SU-DHL-6 (cell line): Measurements from ENCODE around the gene CDC27.
"Not testable (repeated sequence)": the region's sequence is repeated elsewhere in the genome, so short reads cannot be mapped to it uniquely, and the experiment has no call there.

Source experiments
- H2AFZ ChIP-seq: fragments of 200-600 bp; sonication (generic); 2 replicates; pipeline ENCODE4 v1.6.1; 2014; ENCODE audit warnings: low read depth, mild to moderate bottlenecking, moderate library complexity, mixed read lengths, antibody characterized with exemption, low read length; ENCODE audit not compliant: severe bottlenecking
- H3F3A ChIP-seq: fragments of 200-600 bp; shearing (Covaris generic); 2 replicates; pipeline ENCODE4 v1.6.0; 2016; ENCODE audit warnings: antibody characterized with exemption, mild to moderate bottlenecking; ENCODE audit not compliant: insufficient read depth
- H3K27ac ChIP-seq: fragments of 200-600 bp; sonication (generic); 2 replicates; pipeline ENCODE4 v1.5.1; 2016; ENCODE audit warnings: low read depth, mild to moderate bottlenecking, low read length, moderate library complexity, mixed read lengths
- H3K27me3 ChIP-seq: fragments of 200-600 bp; sonication (generic), shearing (Covaris generic); 2 replicates; pipeline ENCODE4 v1.6.0; 2014; ENCODE audit warnings: mild to moderate bottlenecking, low read length
- H3K36me3 ChIP-seq: fragments of 200-600 bp; sonication (generic); 2 replicates; pipeline ENCODE4 v1.6.1; 2014; ENCODE audit warnings: mild to moderate bottlenecking, low read length, mixed read lengths
- H3K4me2 ChIP-seq: fragments of 300-600, 200-600 bp; shearing (Covaris generic), sonication (generic); 2 replicates; pipeline ENCODE4 v1.6.0; 2014; ENCODE audit warnings: low read length, low read depth, mild to moderate bottlenecking; ENCODE audit not compliant: poor library complexity, severe bottlenecking
- H3K4me3 ChIP-seq: fragments of 200-600 bp; sonication (generic); 2 replicates; pipeline ENCODE4 v1.5.1; 2014; ENCODE audit warnings: antibody characterized with exemption, low read length, mild to moderate bottlenecking, mixed read lengths; ENCODE audit not compliant: insufficient read depth, poor library complexity, severe bottlenecking
- H3K79me2 ChIP-seq: fragments of 200-600 bp; sonication (generic); 2 replicates; pipeline ENCODE4 v1.6.1; 2014; ENCODE audit warnings: mild to moderate bottlenecking, low read length, moderate library complexity; ENCODE audit not compliant: insufficient read depth
- H3K9ac ChIP-seq: fragments of 200-600 bp; sonication (generic); 2 replicates; pipeline ENCODE4 v1.7.0; 2014; ENCODE audit warnings: mild to moderate bottlenecking, low read length
- H3K9me2 ChIP-seq: fragments of 200-600 bp; sonication (generic); replicated peaks from 2 replicates; pipeline ENCODE4 v1.6.1; 2014; ENCODE audit warnings: low read length; ENCODE audit not compliant: insufficient read depth
- H3K9me3 ChIP-seq: fragments of 200-600 bp; sonication (generic); 2 replicates; pipeline ENCODE4 v1.6.1; 2014; ENCODE audit warnings: low read length, mixed read lengths; ENCODE audit not compliant: insufficient read depth
- H4K20me1 ChIP-seq: fragments of 200-600 bp; sonication (generic); 2 replicates; pipeline ENCODE4 v1.6.1; 2014; ENCODE audit warnings: low read depth, mild to moderate bottlenecking, antibody characterized with exemption, low read length, moderate library complexity, mixed read lengths
- CTCF ChIP-seq: fragments of 200-600 bp; sonication (generic); IDR thresholded peaks from one replicate; pipeline ENCODE4 v1.5.1; 2017; ENCODE audit warnings: antibody characterized with exemption, mild to moderate bottlenecking, low read length, moderate library complexity; ENCODE audit not compliant: insufficient read depth, poor library complexity, severe bottlenecking
- EZH2phosphoT487 ChIP-seq: fragments of 200-600 bp; sonication (generic), shearing (Covaris generic); conservative IDR thresholded peaks from 2 replicates; pipeline ENCODE4 v1.6.1; 2018; ENCODE audit warnings: mild to moderate bottlenecking, antibody characterized with exemption, low read length, moderate library complexity, mixed read lengths

CDC27 gene

GRCh38 chr17:47219621-47220475 lies 30.8 kb upstream of the CDC27 start:
- Histone ChIP-seq H2AFZ (no peak overlapping the region), H3K36me3 (no peaks in the 10 kb centered on the region), H3K9me3 (no peaks in the 10 kb centered on the region), H3K4me3 (no peak overlapping the region), H3K9ac (no peak overlapping the region), H3K4me2 (no peak overlapping the region), H3K9me2 (no peaks in the 10 kb centered on the region), H3F3A (no peaks in the 10 kb centered on the region), H3K27me3 (no peaks in the 10 kb centered on the region), H3K27ac (no peak overlapping the region), H3K79me2 (no peaks in the 10 kb centered on the region), H4K20me1 (no peaks in the 10 kb centered on the region)
- TF ChIP-seq CTCF (no peak), EZH2phosphoT487 (no peak)

GRCh38 chr17:47218896-47219430 lies 29.9 kb upstream of the CDC27 start:
- H3K4me2 ChIP-seq, result no peak overlapping the region
- no peaks in the 10 kb centered on the region for H3K27me3 ChIP-seq
- no peak overlapping the region for H3K27ac ChIP-seq
- no peaks in the 10 kb centered on the region for H3K79me2 ChIP-seq
- H3K4me3 ChIP-seq, result no peak overlapping the region
- no peak overlapping the region for H2AFZ ChIP-seq
- no peaks in the 10 kb centered on the region for H3K9me3 ChIP-seq
- no peaks in the 10 kb centered on the region for H3K36me3 ChIP-seq
- no peaks in the 10 kb centered on the region for H4K20me1 ChIP-seq
- H3F3A ChIP-seq, result no peaks in the 10 kb centered on the region
- H3K9me2 ChIP-seq, result no peaks in the 10 kb centered on the region
- H3K9ac ChIP-seq, result no peak overlapping the region
- TF ChIP-seq EZH2phosphoT487 (no peak), CTCF (no peak)

- H3K9me2 ChIP-seq, H3F3A ChIP-seq, H3K9me3 ChIP-seq, H3K9ac ChIP-seq, H3K27ac ChIP-seq, H3K27me3 ChIP-seq, H2AFZ ChIP-seq, H3K79me2 ChIP-seq, H3K36me3 ChIP-seq, H4K20me1 ChIP-seq, H3K4me2 ChIP-seq, H3K4me3 ChIP-seq: not testable (repeated sequence)
Measured at GRCh38 chr17:47217279-47217678, 28.2 kb upstream of the CDC27 start.

- not testable (repeated sequence) for H3K27ac ChIP-seq, H3F3A ChIP-seq, H4K20me1 ChIP-seq, H2AFZ ChIP-seq, H3K36me3 ChIP-seq, H3K79me2 ChIP-seq, H3K4me3 ChIP-seq, H3K9ac ChIP-seq, H3K4me2 ChIP-seq, H3K9me3 ChIP-seq, H3K27me3 ChIP-seq, H3K9me2 ChIP-seq
Measured at GRCh38 chr17:47216821-47217220, 27.7 kb upstream of the CDC27 start.
